ENCODE measurements around the gene EIF1AD. TPM values are rescaled to one million over a fixed set of nuclear protein-coding genes. Genes with fewer than 3 reads are reported as not detected.
A peak's percentile ranks its signal among the peaks of the same experiment; 100 is the strongest.

The EIF1AD gene
- total RNA-seq, 1 experiment from 2014 or later = 77.0 TPM

DNA sequence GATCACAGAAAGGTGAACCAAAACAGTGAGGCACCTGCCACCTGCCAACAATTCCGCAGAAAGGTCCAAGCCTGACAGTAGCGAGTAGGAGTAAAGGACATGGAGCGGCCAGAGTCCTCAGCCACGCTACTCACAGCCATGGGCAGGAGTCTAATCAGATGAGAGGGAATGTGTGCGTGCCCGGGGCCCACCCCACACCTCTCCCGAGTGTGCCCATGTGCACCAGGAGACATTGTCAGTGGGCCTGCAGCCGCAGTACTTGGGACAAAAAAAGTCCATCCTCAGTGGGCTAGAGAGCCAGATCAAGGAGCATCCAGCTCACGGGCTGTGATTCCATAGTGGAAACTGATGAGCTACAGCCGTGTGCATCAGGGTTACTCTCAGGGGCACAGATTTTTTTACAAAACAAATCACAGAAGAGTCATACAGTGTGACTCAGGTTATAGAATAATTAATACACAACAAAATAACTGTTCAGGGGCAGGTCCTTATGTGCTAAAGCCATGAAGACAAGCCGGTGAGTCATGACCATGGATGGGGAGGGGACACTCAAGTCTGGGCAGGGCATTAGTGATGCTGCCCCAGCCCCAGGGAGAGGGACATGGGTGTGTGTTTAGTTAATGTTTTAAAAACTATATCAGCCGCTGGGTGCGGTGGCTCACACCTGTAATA lies 28.4 kb downstream of the EIF1AD start:
- Histone ChIP-seq H3K9me2 (replicated peaks; ENCODE audit: low read length) (no peaks in the 10 kb centered on the region), H3F3A (ENCODE audit: low read length, unreplicated experiment) (no peaks in the 10 kb centered on the region), H3K9ac (ENCODE audit: low read length) (no peak overlapping the region), H4K20me1 (ENCODE audit: low read length) (no peaks in the 10 kb centered on the region), H3K27ac (ENCODE audit: low read length) (no peak overlapping the region), H2AFZ (ENCODE audit: low read length) (no peak overlapping the region), H3K4me3 (ENCODE audit: low read length) (no peak overlapping the region), H3K4me2 (ENCODE audit: low read length) (no peak overlapping the region), H3K79me2 (ENCODE audit: low read length) (no peaks in the 10 kb centered on the region), H3K27me3 (ENCODE audit: low read length) (no peaks in the 10 kb centered on the region), H3K4me1 (ENCODE audit: insufficient read depth, low read length) (peaks cover 6% of the 10 kb centered on the region; the same call in 1 of the 2 replicates), H3K36me3 (ENCODE audit: low read depth, low read length) (peaks cover 40% of the 10 kb centered on the region), H3K9me3 (ENCODE audit: low read length) (no peaks in the 10 kb centered on the region)
- ChIA-PET POLR2A (ENCODE audit: unreplicated experiment) (no interaction called here), CTCF (interaction anchor here (0.7 kb wide), 2 partner anchors 86 to 1404 kb away, joined by 9 to 16 read pairs; no protein-coding TSS in a partner anchor)
- peak; percentile 96 for ATAC-seq
- intact Hi-C loops (cut with micrococcal nuclease) = no loop called here
- DNase-seq = peak; percentile 82
- BruUV-seq (replicated peaks) = no TSS peak
- TF ChIP-seq EZH2 (IDR thresholded peaks at IDR 0.05; ENCODE audit: low read length, unreplicated experiment) = no peak
- TF ChIP-seq, protein P1, sequence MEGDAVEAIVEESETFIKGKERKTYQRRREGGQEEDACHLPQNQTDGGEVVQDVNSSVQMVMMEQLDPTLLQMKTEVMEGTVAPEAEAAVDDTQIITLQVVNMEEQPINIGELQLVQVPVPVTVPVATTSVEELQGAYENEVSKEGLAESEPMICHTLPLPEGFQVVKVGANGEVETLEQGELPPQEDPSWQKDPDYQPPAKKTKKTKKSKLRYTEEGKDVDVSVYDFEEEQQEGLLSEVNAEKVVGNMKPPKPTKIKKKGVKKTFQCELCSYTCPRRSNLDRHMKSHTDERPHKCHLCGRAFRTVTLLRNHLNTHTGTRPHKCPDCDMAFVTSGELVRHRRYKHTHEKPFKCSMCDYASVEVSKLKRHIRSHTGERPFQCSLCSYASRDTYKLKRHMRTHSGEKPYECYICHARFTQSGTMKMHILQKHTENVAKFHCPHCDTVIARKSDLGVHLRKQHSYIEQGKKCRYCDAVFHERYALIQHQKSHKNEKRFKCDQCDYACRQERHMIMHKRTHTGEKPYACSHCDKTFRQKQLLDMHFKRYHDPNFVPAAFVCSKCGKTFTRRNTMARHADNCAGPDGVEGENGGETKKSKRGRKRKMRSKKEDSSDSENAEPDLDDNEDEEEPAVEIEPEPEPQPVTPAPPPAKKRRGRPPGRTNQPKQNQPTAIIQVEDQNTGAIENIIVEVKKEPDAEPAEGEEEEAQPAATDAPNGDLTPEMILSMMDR (conservative IDR thresholded peaks at IDR 0.05; ENCODE audit: low read depth, low read length) = no peak
- no peak for TF ChIP-seq EZH2phosphoT487 (IDR thresholded peaks at IDR 0.05; ENCODE audit: borderline replicate concordance, low read length)

DNA sequence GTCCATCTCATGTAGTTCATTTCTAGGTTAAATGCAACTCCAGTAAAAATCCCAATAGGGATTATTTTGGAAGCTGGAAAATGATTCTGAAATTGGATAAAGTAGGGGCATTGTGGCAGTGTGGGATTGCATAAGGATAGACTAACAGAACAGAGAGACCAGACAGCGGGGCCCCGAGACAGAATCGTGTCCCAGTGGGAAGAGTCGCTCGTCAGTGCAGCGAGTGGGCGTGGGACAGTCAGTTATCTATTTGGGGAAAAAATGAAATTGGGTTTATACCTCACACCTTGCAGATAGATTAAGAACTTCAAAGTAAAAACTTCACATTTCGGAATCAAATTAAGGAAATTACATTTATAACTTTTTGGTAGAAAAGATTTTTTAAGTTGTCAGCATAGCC lies 29.8 kb downstream of the EIF1AD start:
- Histone ChIP-seq H3K27me3 (ENCODE audit: low read length) (no peaks in the 10 kb centered on the region), H3K4me1 (ENCODE audit: insufficient read depth, low read length) (peaks cover 6% of the 10 kb centered on the region; the same call in 1 of the 2 replicates), H3K9me3 (ENCODE audit: low read length) (no peaks in the 10 kb centered on the region), H3K36me3 (ENCODE audit: low read depth, low read length) (peaks cover 35% of the 10 kb centered on the region), H3K9ac (ENCODE audit: low read length) (no peak overlapping the region), H3K27ac (ENCODE audit: low read length) (no peak overlapping the region), H3F3A (ENCODE audit: low read length, unreplicated experiment) (no peaks in the 10 kb centered on the region), H3K9me2 (replicated peaks; ENCODE audit: low read length) (no peaks in the 10 kb centered on the region), H3K4me2 (ENCODE audit: low read length) (no peak overlapping the region), H3K79me2 (ENCODE audit: low read length) (0 out of 2 replicates have a peak, but pooled peaks cover 3% of the 10 kb centered on the region), H2AFZ (ENCODE audit: low read length) (no peak overlapping the region), H3K4me3 (ENCODE audit: low read length) (no peak overlapping the region), H4K20me1 (ENCODE audit: low read length) (no peaks in the 10 kb centered on the region)
- POLR2A ChIA-PET (ENCODE audit: unreplicated experiment) = no interaction called here
- CTCF ChIA-PET = no interaction called here
- intact Hi-C loops (cut with micrococcal nuclease) = no loop called here
- no peak for ATAC-seq
- no TSS peak for BruUV-seq (replicated peaks)
- TF ChIP-seq, protein P1 (conservative IDR thresholded peaks at IDR 0.05; ENCODE audit: low read depth, low read length) = no peak
- no peak for TF ChIP-seq EZH2 (IDR thresholded peaks at IDR 0.05; ENCODE audit: low read length, unreplicated experiment)
- TF ChIP-seq EZH2phosphoT487 (IDR thresholded peaks at IDR 0.05; ENCODE audit: borderline replicate concordance, low read length) = no peak
- DNase-seq = no peak
